OCI-LY1 (cell line): Measurements from ENCODE around the gene LRRC32.

Experiments used
- EZH2 ChIP-seq: fragments of 200-600 bp; sonication (generic), shearing (Covaris generic); IDR thresholded peaks from 2 replicates; pipeline ENCODE4 v1.8.0; 2017; ENCODE audit warnings: borderline replicate concordance, mixed run types, mild to moderate bottlenecking, antibody characterized with exemption, low read length, moderate library complexity, mixed read lengths
- TF ChIP-seq, protein P1 (sequence below): fragments of 200-600 bp; sonication (generic), shearing (Covaris generic); IDR thresholded peaks from 2 replicates; pipeline ENCODE4 v1.5.1; 2017; ENCODE audit warnings: mild to moderate bottlenecking, antibody characterized with exemption, low read length, moderate library complexity, mixed read lengths

DNA sequence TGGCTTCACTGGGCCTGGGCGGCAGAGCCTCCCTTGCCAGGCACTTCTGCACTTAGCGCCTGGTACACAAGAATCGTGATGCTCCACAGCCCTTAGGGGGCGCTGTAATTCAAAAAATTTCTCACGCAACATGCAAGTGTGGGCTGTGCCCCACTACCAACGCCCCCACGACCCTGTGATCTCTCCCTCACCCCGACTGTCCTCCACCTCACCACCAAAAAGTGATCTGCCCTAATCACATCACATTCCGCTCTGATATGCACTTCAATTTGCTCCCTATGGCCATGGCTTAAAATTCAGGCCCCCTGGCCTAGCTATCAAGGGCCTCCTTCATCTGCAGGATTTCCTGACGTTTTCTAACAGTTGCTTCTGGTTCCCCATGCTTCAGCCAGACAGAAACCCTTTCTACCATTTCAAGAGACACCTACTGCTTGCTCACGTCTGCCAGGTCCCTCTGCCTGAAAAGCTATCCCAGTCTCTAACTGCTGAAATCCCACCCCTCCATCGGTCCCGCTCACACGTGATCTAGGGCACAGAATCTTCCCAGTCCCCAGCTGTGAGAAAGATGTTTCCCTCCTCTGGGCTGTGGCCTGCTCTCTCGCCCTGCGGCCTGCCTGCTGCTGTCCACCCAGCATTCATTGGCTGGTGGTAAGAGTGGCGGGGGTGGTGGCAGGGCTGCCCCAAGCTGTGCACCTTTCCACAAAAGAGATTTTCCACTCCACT, 27.9 kb upstream of the LRRC32 start:
- TF ChIP-seq, protein P1, sequence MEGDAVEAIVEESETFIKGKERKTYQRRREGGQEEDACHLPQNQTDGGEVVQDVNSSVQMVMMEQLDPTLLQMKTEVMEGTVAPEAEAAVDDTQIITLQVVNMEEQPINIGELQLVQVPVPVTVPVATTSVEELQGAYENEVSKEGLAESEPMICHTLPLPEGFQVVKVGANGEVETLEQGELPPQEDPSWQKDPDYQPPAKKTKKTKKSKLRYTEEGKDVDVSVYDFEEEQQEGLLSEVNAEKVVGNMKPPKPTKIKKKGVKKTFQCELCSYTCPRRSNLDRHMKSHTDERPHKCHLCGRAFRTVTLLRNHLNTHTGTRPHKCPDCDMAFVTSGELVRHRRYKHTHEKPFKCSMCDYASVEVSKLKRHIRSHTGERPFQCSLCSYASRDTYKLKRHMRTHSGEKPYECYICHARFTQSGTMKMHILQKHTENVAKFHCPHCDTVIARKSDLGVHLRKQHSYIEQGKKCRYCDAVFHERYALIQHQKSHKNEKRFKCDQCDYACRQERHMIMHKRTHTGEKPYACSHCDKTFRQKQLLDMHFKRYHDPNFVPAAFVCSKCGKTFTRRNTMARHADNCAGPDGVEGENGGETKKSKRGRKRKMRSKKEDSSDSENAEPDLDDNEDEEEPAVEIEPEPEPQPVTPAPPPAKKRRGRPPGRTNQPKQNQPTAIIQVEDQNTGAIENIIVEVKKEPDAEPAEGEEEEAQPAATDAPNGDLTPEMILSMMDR: peak; percentile 64
- TF ChIP-seq EZH2: no peak
